ENCODE measurements around the gene ASPHD2.

ASPHD2 gene

DNA sequence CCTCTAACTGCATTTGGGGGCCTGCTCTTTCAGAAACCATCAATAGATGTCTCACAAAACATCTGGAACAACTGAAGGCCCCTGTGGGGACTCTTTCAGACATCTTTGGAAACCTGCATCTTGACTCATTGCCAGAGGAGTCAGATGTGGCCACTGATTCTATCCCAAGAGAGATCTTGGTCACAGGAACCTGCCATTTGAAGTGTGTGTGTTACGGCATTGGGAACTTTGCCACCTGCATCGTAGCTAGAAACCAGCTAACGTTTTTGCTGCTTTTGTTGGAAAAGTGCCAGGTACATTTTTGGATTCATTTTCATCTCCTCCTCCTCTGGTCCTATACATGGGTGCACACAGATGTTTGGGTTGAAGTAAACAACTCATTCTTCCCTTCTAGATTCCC lies 58.9 kb downstream of the ASPHD2 start:
- H3K4me3 ChIP-seq (ENCODE audit: low read depth, low read length), result no peak overlapping the region
- in situ Hi-C loops (cut with HindIII; ENCODE audit: low sequenced_read_pairs), result no loop called here
- TF ChIP-seq, protein P1, sequence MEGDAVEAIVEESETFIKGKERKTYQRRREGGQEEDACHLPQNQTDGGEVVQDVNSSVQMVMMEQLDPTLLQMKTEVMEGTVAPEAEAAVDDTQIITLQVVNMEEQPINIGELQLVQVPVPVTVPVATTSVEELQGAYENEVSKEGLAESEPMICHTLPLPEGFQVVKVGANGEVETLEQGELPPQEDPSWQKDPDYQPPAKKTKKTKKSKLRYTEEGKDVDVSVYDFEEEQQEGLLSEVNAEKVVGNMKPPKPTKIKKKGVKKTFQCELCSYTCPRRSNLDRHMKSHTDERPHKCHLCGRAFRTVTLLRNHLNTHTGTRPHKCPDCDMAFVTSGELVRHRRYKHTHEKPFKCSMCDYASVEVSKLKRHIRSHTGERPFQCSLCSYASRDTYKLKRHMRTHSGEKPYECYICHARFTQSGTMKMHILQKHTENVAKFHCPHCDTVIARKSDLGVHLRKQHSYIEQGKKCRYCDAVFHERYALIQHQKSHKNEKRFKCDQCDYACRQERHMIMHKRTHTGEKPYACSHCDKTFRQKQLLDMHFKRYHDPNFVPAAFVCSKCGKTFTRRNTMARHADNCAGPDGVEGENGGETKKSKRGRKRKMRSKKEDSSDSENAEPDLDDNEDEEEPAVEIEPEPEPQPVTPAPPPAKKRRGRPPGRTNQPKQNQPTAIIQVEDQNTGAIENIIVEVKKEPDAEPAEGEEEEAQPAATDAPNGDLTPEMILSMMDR (IDR thresholded peaks at IDR 0.05; ENCODE audit: low read depth, low read length, missing control alignments), result no peak
- DNase-seq (ENCODE audit: low read depth), result no peak

DNA sequence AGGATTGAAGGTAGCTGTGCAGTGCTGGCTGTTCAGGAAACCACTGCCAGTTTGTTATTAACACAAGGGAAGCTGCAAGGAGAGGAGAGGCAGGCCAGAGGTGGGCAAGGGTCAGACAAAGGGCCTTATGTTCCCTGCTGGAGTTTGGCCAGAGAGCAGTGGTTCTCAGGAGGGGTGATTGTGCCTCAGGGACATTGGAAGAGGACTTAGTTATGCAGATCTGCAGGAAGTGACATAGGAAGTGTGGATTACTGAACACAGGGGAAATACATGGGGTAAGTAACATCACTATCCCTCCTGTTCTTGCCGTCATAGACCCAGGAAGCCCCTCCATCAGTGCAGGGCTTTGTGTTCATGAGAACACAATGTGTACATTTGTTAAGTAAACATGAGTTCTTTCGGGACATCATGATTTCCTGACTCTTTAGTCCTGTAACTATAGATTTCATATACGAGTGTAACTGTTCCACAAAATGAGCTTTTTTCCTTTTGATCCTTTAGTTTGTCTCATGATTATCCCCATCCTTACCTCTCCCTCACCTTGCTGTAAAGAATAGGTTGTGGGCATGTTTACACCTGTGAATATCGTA lies 60.5 kb downstream of the ASPHD2 start:
- TF ChIP-seq, protein P1 (IDR thresholded peaks at IDR 0.05; ENCODE audit: low read depth, low read length, missing control alignments), result no peak
- no peak overlapping the region for H3K4me3 ChIP-seq (ENCODE audit: low read depth, low read length)
- in situ Hi-C loops (cut with HindIII; ENCODE audit: low sequenced_read_pairs), result no loop called here

DNA sequence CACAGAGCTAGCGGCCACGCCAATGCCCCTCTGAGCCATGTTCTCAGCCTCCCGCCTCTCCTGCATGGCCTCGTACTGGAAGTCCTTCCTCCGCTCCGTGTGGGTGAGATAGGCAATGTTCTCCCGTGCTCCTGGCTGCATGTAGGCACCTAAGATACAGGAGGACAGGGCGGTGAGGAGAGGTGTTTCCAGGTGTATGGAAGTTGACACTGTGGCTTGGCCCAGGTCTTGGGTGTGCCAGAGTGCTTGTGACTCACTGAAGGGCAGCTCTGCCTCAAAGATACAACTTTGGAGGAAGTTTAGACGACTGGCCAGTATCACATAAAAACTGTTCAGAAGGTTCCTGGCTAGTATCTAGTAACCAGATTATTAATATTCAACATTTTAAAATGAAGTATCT lies 63.2 kb downstream of the ASPHD2 start:
- in situ Hi-C loops (cut with HindIII; ENCODE audit: low sequenced_read_pairs), result no loop called here

More for the DNA sequence above, 60.5 kb downstream of the ASPHD2 start:
- DNase-seq (ENCODE audit: low read depth), result no peak

DNA sequence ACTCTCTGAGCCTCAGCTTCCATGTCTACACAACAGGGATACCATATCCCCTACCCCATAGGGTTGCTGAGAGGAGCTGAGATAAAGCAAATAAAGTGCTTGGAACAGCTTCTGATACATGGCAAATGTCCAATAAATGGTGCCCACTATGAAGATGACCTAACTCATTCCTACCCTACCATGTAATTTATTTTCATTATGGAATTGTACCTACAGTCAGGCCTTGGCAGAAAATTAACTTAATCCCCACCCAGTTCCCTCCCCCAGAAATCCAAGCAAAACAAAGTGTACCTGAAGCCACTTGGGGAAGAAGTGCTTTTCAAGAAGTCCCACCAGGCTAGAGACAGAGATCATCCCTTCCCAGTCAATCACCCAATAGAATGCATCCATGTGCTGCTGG lies 65.4 kb downstream of the ASPHD2 start:
- in situ Hi-C loops (cut with HindIII; ENCODE audit: low sequenced_read_pairs), result no loop called here
- no peak for DNase-seq (ENCODE audit: low read depth)
- H3K4me3 ChIP-seq (ENCODE audit: low read depth, low read length), result no peak overlapping the region
- TF ChIP-seq, protein P1 (IDR thresholded peaks at IDR 0.05; ENCODE audit: low read depth, low read length, missing control alignments), result no peak

More for the DNA sequence above, 63.2 kb downstream of the ASPHD2 start:
- no peak for DNase-seq (ENCODE audit: low read depth)
- TF ChIP-seq, protein P1 (IDR thresholded peaks at IDR 0.05; ENCODE audit: low read depth, low read length, missing control alignments), result no peak
- H3K4me3 ChIP-seq (ENCODE audit: low read depth, low read length), result no peak overlapping the region

All from astrocyte of the cerebellum (primary cell).